HCT116 (cell line): ENCODE results near the gene RAB3GAP1. TPM values are rescaled to one million over a fixed set of nuclear protein-coding genes. Genes with fewer than 3 reads are reported as not detected.

Experiments used
- ATAC-seq: fragments of 200-7000 bp; cut with Tn5 transposase; 2 replicates; pipeline ENCODE4 v1.9.1; 2020; ENCODE audit warnings: mild to moderate bottlenecking, moderate library complexity
- BruUV-seq: library from RNA; stranded (reverse); fragments of 400-500 nt; replicated peaks from 2 replicates; lab custom pipeline; 2021; lab: Mats Ljungman, UMichigan
- CTCF ChIA-PET: fragments of 300-600 bp; sonication (Branson Sonifier 250); formaldehyde crosslinking; loops from one replicate; lab custom pipeline; 2021; ENCODE audit warnings: antibody characterized with exemption; lab: Charles Lee
- POLR2A ChIA-PET: fragments of 300-600, 350-600 bp; sonication (Branson Sonifier 250); formaldehyde crosslinking; loops from one replicate; lab custom pipeline; 2021; ENCODE audit warnings: antibody characterized with exemption; lab: Charles Lee
- RAD21 ChIA-PET, 2 experiments: fragments of 300-600 bp; sonication (Branson Sonifier 250); formaldehyde crosslinking; loops; one replicate each; lab custom pipeline; 2023; ENCODE audit warnings: low total read pairs in 2 of 2; ENCODE audit not compliant: uncharacterized antibody in 2 of 2, unreplicated experiment in 2 of 2, low non-redundant PET in 1 of 2; lab: Charles Lee
- DNase-seq: peaks from one replicate; pipeline ENCODE4 v3.0.0-alpha.2; 2010; ENCODE audit warnings: low read depth, low spot score
- H2AFZ ChIP-seq: fragments of 200-600 bp; shearing (Covaris generic), sonication (generic); 2 replicates; pipeline ENCODE4 v1.6.1; 2017; ENCODE audit warnings: low read depth, mixed run types, mixed read lengths, antibody characterized with exemption, low read length; ENCODE audit not compliant: poor library complexity, severe bottlenecking
- H3K27ac ChIP-seq: 2 replicates; pipeline ENCODE4 v1.5.1; 2012; ENCODE audit warnings: low read depth, low read length
- H3K27me3 ChIP-seq: fragments of 200-600 bp; sonication (generic); 2 replicates; pipeline ENCODE4 v1.6.1; 2016; ENCODE audit warnings: mixed run types, low read length, mixed read lengths; ENCODE audit not compliant: insufficient read depth
- H3K36me3 ChIP-seq, 2 experiments: fragments of 200-500 bp in 1 of 2; fragments of 200-600 bp in 1 of 2; sonication (Bioruptor generic) in 1 of 2; sonication (generic) in 1 of 2; 2 replicates each; pipeline versions ENCODE4 v1.5.1 to v1.6.1; 2014 to 2016; ENCODE audit warnings: low read length in 2 of 2, inconsistent platforms in 1 of 2, mixed read lengths in 1 of 2, mixed run types in 1 of 2; ENCODE audit not compliant: insufficient read depth in 2 of 2, control insufficient read depth in 1 of 2
- H3K4me1 ChIP-seq, 2 experiments: fragments of 200-600 bp in 1 of 2; sonication (generic) in 1 of 2; 2 replicates each; pipeline versions ENCODE4 v1.5.1 to v1.6.1; 2012 to 2017; ENCODE audit warnings: low read length in 2 of 2, inconsistent platforms in 1 of 2, mild to moderate bottlenecking in 1 of 2, mixed read lengths in 1 of 2, mixed run types in 1 of 2, moderate library complexity in 1 of 2; ENCODE audit not compliant: insufficient read depth in 2 of 2, control insufficient read depth in 1 of 2
- H3K4me2 ChIP-seq: fragments of 200-600 bp; sonication (generic); 2 replicates; pipeline ENCODE4 v1.6.1; 2017; ENCODE audit warnings: mixed run types, low read length, mixed read lengths
- H3K4me3 ChIP-seq, 2 experiments: fragments of 200-600 bp in 1 of 2; sonication (generic) in 1 of 2; replicated peaks in 1 of 2; 2 replicates each; pipeline ENCODE4 v1.5.1; 2011 to 2016; ENCODE audit warnings: low read length in 2 of 2, control low read depth in 1 of 2, low read depth in 1 of 2, mild to moderate bottlenecking in 1 of 2, mixed read lengths in 1 of 2, mixed run types in 1 of 2
- H3K79me2 ChIP-seq: fragments of 200-600 bp; sonication (generic); 2 replicates; pipeline ENCODE4 v1.6.1; 2017; ENCODE audit warnings: mild to moderate bottlenecking, mixed run types, low read length, moderate library complexity, mixed read lengths; ENCODE audit not compliant: insufficient read depth
- H3K9ac ChIP-seq: fragments of 200-600 bp; sonication (generic); 2 replicates; pipeline ENCODE4 v1.6.1; 2016; ENCODE audit warnings: low read length, mixed read lengths
- H3K9me2 ChIP-seq: fragments of 200-600 bp; sonication (generic), shearing (Covaris generic); 2 replicates; pipeline ENCODE4 v1.6.1; 2017; ENCODE audit warnings: mixed run types, mild to moderate bottlenecking, moderate library complexity; ENCODE audit not compliant: insufficient read depth
- H3K9me3 ChIP-seq, 2 experiments: fragments of 200-500 bp in 1 of 2; fragments of 200-600 bp in 1 of 2; sonication (Bioruptor generic) in 1 of 2; sonication (generic) in 1 of 2; 2 replicates each; pipeline ENCODE4 v1.6.1; 2014 to 2017; ENCODE audit warnings: low read length in 2 of 2, mixed read lengths in 2 of 2, inconsistent platforms in 1 of 2, low read depth in 1 of 2, mild to moderate bottlenecking in 1 of 2, mixed run types in 1 of 2, moderate library complexity in 1 of 2; ENCODE audit not compliant: control insufficient read depth in 1 of 2, insufficient read depth in 1 of 2
- H4K20me1 ChIP-seq: fragments of 200-600 bp; sonication (generic), shearing (Covaris generic); 2 replicates; pipeline ENCODE4 v1.6.1; 2017; ENCODE audit warnings: mixed run types, mild to moderate bottlenecking, moderate library complexity; ENCODE audit not compliant: insufficient read depth
- ATF3 ChIP-seq: IDR thresholded peaks from 2 replicates; pipeline ENCODE4 v1.6.1; 2012
- CBX3 ChIP-seq: IDR thresholded peaks from 2 replicates; pipeline ENCODE4 v1.6.1; 2012; ENCODE audit warnings: low read depth
- CTCF ChIP-seq, 3 experiments: fragments of 200-600 bp in 1 of 3; sonication (generic) in 1 of 3; IDR thresholded peaks in 2 of 3; conservative IDR thresholded peaks in 1 of 3; 2 replicates each; pipeline ENCODE4 v1.5.1; 2012 to 2017; ENCODE audit warnings: low read depth in 2 of 3, low read length in 2 of 3, antibody characterized with exemption in 1 of 3, borderline replicate concordance in 1 of 3, control low read depth in 1 of 3, mild to moderate bottlenecking in 1 of 3, mixed read lengths in 1 of 3, mixed run types in 1 of 3, moderate library complexity in 1 of 3; ENCODE audit not compliant: insufficient read depth in 1 of 3
- ELF1 ChIP-seq: IDR thresholded peaks from 2 replicates; pipeline ENCODE4 v1.6.1; 2012; ENCODE audit warnings: low read depth, borderline replicate concordance
- EZH2 ChIP-seq: fragments of 200-600 bp; sonication (generic); IDR thresholded peaks from 2 replicates; pipeline ENCODE4 v1.6.1; 2017; ENCODE audit warnings: antibody characterized with exemption, mixed run types
- FOSL1 ChIP-seq: IDR thresholded peaks from 2 replicates; pipeline ENCODE4 v1.6.1; 2012; ENCODE audit warnings: low read depth
- JUND ChIP-seq: IDR thresholded peaks from 2 replicates; pipeline ENCODE4 v1.6.1; 2012
- POLR2A ChIP-seq: IDR thresholded peaks from 2 replicates; pipeline ENCODE4 v1.7.0; 2011; ENCODE audit warnings: borderline replicate concordance; ENCODE audit not compliant: insufficient read depth, insufficient read length; ENCODE audit errors: extremely low read depth
- POLR2AphosphoS5 ChIP-seq: IDR thresholded peaks from 2 replicates; pipeline ENCODE4 v1.6.1; 2011; ENCODE audit warnings: mild to moderate bottlenecking, low read depth, low read length, moderate library complexity
- RAD21 ChIP-seq: IDR thresholded peaks from 2 replicates; pipeline ENCODE4 v1.6.1; 2012; ENCODE audit warnings: low read depth, mild to moderate bottlenecking
- SIN3A ChIP-seq: IDR thresholded peaks from 2 replicates; pipeline ENCODE4 v1.6.1; 2012; ENCODE audit warnings: low read depth
- SP1 ChIP-seq: IDR thresholded peaks from 2 replicates; pipeline ENCODE4 v1.6.1; 2012; ENCODE audit warnings: low read depth
- TCF7L2 ChIP-seq: IDR thresholded peaks from 2 replicates; pipeline ENCODE4 v1.7.0; 2011; ENCODE audit warnings: borderline replicate concordance, inconsistent platforms; ENCODE audit not compliant: insufficient read depth, insufficient read length; ENCODE audit errors: extremely low read depth
- ZFX ChIP-seq: fragments of 450-650 bp; IDR thresholded peaks from 2 replicates; pipeline ENCODE4 v1.6.1; 2017
- intact Hi-C: fragments of 100-400 bp; cut with micrococcal nuclease; formaldehyde crosslinking; loops from 2 replicates; pipeline ENCODE4 v1.10.0; 2022
- total RNA-seq: library from RNA; stranded (reverse); gene quantifications from one replicate; pipeline ENCODE4 v1.2.1, GENCODE V29; 2021; ENCODE audit not compliant: unreplicated experiment

Gene RAB3GAP1
- total RNA-seq, 1 experiment from 2014 or later: 38.5 TPM

GRCh38 chr2:135048122-135048521 is 4.0 kb upstream of the RAB3GAP1 start:
- no peak overlapping the region for H3K9ac ChIP-seq
- RAD21 ChIA-PET: no interaction called here
- H3K9me2 ChIP-seq: no peaks in the 10 kb centered on the region
- POLR2A ChIA-PET: no interaction called here
- no TSS peak for BruUV-seq
- H2AFZ ChIP-seq: no peak overlapping the region
- no peak overlapping the region for H3K27ac ChIP-seq
- DNase-seq: no peak
- H4K20me1 ChIP-seq: no peaks in the 10 kb centered on the region
- CTCF ChIA-PET: no interaction called here
- H3K9me3 ChIP-seq: no peaks in the 10 kb centered on the region
- TF ChIP-seq ATF3 (no peak), RAD21 (no peak), FOSL1 (no peak), TCF7L2 (no peak), ZFX (no peak), POLR2AphosphoS5 (no peak), JUND (no peak), EZH2 (no peak), SIN3A (no peak), ELF1 (no peak), CTCF (IDR thresholded peaks at IDR 0.05 in 2 of 3, conservative IDR thresholded peaks at IDR 0.05 in 1 of 3; ENCODE audit: borderline replicate concordance in 1 of 3, insufficient read depth in 1 of 3, low read depth in 2 of 3, low read length in 2 of 3) (no peak), SP1 (no peak), CBX3 (no peak), POLR2A (no peak)
- H3K4me2 ChIP-seq: no peak overlapping the region
- no peak for ATAC-seq
- no peaks in the 10 kb centered on the region for H3K36me3 ChIP-seq
- peaks cover 2 to 7% of the 10 kb centered on the region in 2 experiments; a peak in 2 of 4 replicates for H3K4me1 ChIP-seq
- H3K27me3 ChIP-seq: 0 out of 2 replicates have a peak, but pooled peaks cover 5% of the 10 kb centered on the region
- no peak overlapping the region for H3K4me3 ChIP-seq
- intact Hi-C loops: no loop called here
- peaks cover 10% of the 10 kb centered on the region for H3K79me2 ChIP-seq
